Gastroesophageal sphincter (tissue), 3 donors: ENCODE data around the gene APLP2.

Experiments
- POLR2A ChIP-seq, 2 donors: fragments of 450-650 bp; IDR thresholded peaks; one replicate each; pipeline ENCODE4 v1.6.1; 2017; ENCODE audit warnings: antibody characterized with exemption in 2 of 2, mild to moderate bottlenecking in 2 of 2, moderate library complexity in 1 of 2
- POLR2AphosphoS5 ChIP-seq: sonication (generic); formaldehyde crosslinking; IDR thresholded peaks from one replicate; pipeline ENCODE4 v1.6.1; 2017; ENCODE audit warnings: antibody characterized with exemption
- TF ChIP-seq, protein P1 (sequence below), 4 experiments: fragments of 200-600 bp in 2 of 4; fragments of 450-650 bp in 2 of 4; sonication (generic) in 1 of 4; IDR thresholded peaks; one replicate each; pipeline ENCODE4 v1.5.1; 2017 to 2019; ENCODE audit warnings: antibody characterized with exemption in 4 of 4, mild to moderate bottlenecking in 2 of 4, moderate library complexity in 2 of 4

DNA sequence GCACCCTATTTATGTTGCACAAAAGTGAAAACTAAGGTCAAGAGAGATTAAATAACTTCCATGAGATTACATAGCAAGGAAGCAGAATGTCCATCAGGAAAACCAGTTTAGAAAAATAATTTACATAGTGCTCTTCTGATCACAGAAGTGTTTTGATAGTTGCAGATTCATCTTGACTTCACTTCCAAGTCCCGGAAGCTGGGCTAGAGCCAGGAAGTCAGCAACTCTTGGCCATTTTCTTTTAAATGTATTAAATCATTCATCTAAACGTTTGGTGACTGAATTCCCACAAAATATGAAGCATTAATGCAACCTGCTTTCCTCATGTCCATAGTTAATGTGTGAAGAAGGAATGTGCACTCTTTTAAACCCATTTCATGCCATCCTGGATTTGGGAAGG, 29.7 kb downstream of the APLP2 start:
- no peak for TF ChIP-seq POLR2A (IDR thresholded peaks at IDR 0.05)
- TF ChIP-seq POLR2AphosphoS5: no peak
- TF ChIP-seq, protein P1, sequence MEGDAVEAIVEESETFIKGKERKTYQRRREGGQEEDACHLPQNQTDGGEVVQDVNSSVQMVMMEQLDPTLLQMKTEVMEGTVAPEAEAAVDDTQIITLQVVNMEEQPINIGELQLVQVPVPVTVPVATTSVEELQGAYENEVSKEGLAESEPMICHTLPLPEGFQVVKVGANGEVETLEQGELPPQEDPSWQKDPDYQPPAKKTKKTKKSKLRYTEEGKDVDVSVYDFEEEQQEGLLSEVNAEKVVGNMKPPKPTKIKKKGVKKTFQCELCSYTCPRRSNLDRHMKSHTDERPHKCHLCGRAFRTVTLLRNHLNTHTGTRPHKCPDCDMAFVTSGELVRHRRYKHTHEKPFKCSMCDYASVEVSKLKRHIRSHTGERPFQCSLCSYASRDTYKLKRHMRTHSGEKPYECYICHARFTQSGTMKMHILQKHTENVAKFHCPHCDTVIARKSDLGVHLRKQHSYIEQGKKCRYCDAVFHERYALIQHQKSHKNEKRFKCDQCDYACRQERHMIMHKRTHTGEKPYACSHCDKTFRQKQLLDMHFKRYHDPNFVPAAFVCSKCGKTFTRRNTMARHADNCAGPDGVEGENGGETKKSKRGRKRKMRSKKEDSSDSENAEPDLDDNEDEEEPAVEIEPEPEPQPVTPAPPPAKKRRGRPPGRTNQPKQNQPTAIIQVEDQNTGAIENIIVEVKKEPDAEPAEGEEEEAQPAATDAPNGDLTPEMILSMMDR (IDR thresholded peaks at IDR 0.05): no peak
